ENCODE results near the gene CCDC157.

Gene CCDC157

GRCh38 chr22:30320021-30320556 is 36.7 kb upstream of the CCDC157 start:
- Histone ChIP-seq H3K4me1 (ENCODE audit: control insufficient read depth, insufficient read depth, low read length) (no peaks in the 10 kb centered on the region), H3K36me3 (ENCODE audit: control insufficient read depth in 2 of 2, insufficient read depth in 1 of 2, low read length in 2 of 2) (peaks cover 0 to 31% of the 10 kb centered on the region in 2 experiments; a peak in 2 of 3 replicates), H3K4me3 (ENCODE audit: low read depth, low read length) (no peak overlapping the region), H3K9me3 (ENCODE audit: control insufficient read depth, insufficient read depth, low read depth, low read length) (no peaks in the 10 kb centered on the region), H3K27ac (ENCODE audit: extremely low read depth, low read depth, low read length) (no peak overlapping the region)
- TF ChIP-seq ZNF302 (tag by site-specific recombination; IDR thresholded peaks at IDR 0.05; ENCODE audit: low read depth) (no peak), ZNF596 (tag by site-specific recombination; IDR thresholded peaks at IDR 0.05) (no peak), ZNF157 (tag by site-specific recombination; IDR thresholded peaks at IDR 0.05) (no peak)
- TF ChIP-seq, protein P1, sequence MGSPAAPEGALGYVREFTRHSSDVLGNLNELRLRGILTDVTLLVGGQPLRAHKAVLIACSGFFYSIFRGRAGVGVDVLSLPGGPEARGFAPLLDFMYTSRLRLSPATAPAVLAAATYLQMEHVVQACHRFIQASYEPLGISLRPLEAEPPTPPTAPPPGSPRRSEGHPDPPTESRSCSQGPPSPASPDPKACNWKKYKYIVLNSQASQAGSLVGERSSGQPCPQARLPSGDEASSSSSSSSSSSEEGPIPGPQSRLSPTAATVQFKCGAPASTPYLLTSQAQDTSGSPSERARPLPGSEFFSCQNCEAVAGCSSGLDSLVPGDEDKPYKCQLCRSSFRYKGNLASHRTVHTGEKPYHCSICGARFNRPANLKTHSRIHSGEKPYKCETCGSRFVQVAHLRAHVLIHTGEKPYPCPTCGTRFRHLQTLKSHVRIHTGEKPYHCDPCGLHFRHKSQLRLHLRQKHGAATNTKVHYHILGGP (tag by site-specific recombination; IDR thresholded peaks at IDR 0.05): no peak
- POLR2A ChIA-PET: no interaction called here
- CTCF ChIA-PET: interaction anchor here (0.6 kb wide), 2 partner anchors 9 to 24 kb away, joined by 3 read pairs; no protein-coding TSS in a partner anchor

GRCh38 chr22:30321461-30321860 is 35.3 kb upstream of the CCDC157 start:
- peaks cover 3% of the 10 kb centered on the region; the same call in 1 of the 2 replicates for H3K4me1 ChIP-seq (ENCODE audit: control insufficient read depth, insufficient read depth, low read length)
- H3K9me3 ChIP-seq (ENCODE audit: control insufficient read depth, insufficient read depth, low read depth, low read length): no peaks in the 10 kb centered on the region
- no peak overlapping the region for H3K4me3 ChIP-seq (ENCODE audit: low read depth, low read length)
- no peak overlapping the region for H3K27ac ChIP-seq (ENCODE audit: extremely low read depth, low read depth, low read length)
- peaks cover 0 to 27% of the 10 kb centered on the region in 2 experiments; a peak in 2 of 3 replicates for H3K36me3 ChIP-seq (ENCODE audit: control insufficient read depth in 2 of 2, insufficient read depth in 1 of 2, low read length in 2 of 2)
- CTCF ChIA-PET: interaction anchor here (2.9 kb wide), 1 partner anchor 11 kb away, joined by 7 read pairs; no protein-coding TSS in a partner anchor
- POLR2A ChIA-PET: interaction anchor here (1.3 kb wide), 1 partner anchor 35 kb away, joined by 3 read pairs; the partner anchor contains the start of genes CCDC157 and SF3A1
- TF ChIP-seq, protein P1 (tag by site-specific recombination; IDR thresholded peaks at IDR 0.05): no peak
- no peak for TF ChIP-seq HOXD13 (CRISPR knock-in tag; IDR thresholded peaks at IDR 0.05; ENCODE audit: borderline replicate concordance)

DNA sequence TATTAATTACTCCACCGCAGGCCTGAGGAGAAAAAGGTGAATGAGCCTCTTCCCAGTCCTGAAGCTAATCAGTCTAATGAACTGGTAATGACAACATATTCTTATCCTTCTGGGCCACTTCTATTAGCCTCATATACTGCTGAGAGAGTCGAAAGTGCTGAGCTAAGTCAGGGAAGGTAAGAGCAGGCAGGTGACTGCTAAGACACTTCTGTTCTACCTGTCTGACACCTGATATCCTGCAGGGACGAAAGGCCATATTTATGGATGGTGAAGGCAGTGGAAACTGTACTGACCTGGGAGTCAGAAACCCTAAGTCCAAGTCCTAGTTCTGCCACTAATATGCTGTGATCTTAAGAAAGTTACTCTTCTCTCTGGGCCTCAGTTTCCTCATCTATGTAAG is 33.6 kb upstream of the CCDC157 start:
- Histone ChIP-seq H3K9me3 (ENCODE audit: control insufficient read depth, insufficient read depth, low read depth, low read length) (no peaks in the 10 kb centered on the region), H3K36me3 (ENCODE audit: control insufficient read depth in 2 of 2, insufficient read depth in 1 of 2, low read length in 2 of 2) (peaks cover 0 to 27% of the 10 kb centered on the region in 2 experiments; a peak in 1 of 3 replicates), H3K27ac (ENCODE audit: extremely low read depth, low read depth, low read length) (no peak overlapping the region), H3K4me1 (ENCODE audit: control insufficient read depth, insufficient read depth, low read length) (peaks cover 11% of the 10 kb centered on the region), H3K4me3 (ENCODE audit: low read depth, low read length) (no peak overlapping the region)
- POLR2A ChIA-PET: no interaction called here
- CTCF ChIA-PET: interaction anchor here (0.8 to 3.3 kb wide), 4 partner anchors 9 to 60 kb away, joined by 3 to 16 read pairs (median 5); partner anchors contain the start of gene CASTOR1
- TF ChIP-seq MEIS1 (CRISPR knock-in tag; IDR thresholded peaks at IDR 0.05; ENCODE audit: borderline replicate concordance): no peak
- TF ChIP-seq ZNF302 (tag by site-specific recombination; IDR thresholded peaks at IDR 0.05; ENCODE audit: low read depth): no peak
- no peak for TF ChIP-seq KLF8 (tag by site-specific recombination; IDR thresholded peaks at IDR 0.05)
- no peak for TF ChIP-seq ZNF433 (tag by site-specific recombination; IDR thresholded peaks at IDR 0.05; ENCODE audit: low read depth)
- no peak for TF ChIP-seq ZNF394 (tag by site-specific recombination; IDR thresholded peaks at IDR 0.05; ENCODE audit: borderline replicate concordance)
- no peak for TF ChIP-seq ZNF785 (tag by site-specific recombination; IDR thresholded peaks at IDR 0.05)
- TF ChIP-seq ZBTB26 (tag by site-specific recombination; optimal IDR thresholded peaks at IDR 0.05): no peak
- TF ChIP-seq ZBTB17 (tag by site-specific recombination; IDR thresholded peaks at IDR 0.05): no peak
- TF ChIP-seq ZSCAN16 (tag by site-specific recombination; IDR thresholded peaks at IDR 0.05): no peak
- no peak for TF ChIP-seq ZNF132 (tag by site-specific recombination; IDR thresholded peaks at IDR 0.05; ENCODE audit: borderline replicate concordance)
- no peak for TF ChIP-seq KLF1 (tag by site-specific recombination; IDR thresholded peaks at IDR 0.05)
- TF ChIP-seq AEBP2 (tag by site-specific recombination; IDR thresholded peaks at IDR 0.05; ENCODE audit: borderline replicate concordance): no peak
- no peak for TF ChIP-seq ZNF555 (tag by site-specific recombination; conservative IDR thresholded peaks at IDR 0.05)
- TF ChIP-seq, protein P2, sequence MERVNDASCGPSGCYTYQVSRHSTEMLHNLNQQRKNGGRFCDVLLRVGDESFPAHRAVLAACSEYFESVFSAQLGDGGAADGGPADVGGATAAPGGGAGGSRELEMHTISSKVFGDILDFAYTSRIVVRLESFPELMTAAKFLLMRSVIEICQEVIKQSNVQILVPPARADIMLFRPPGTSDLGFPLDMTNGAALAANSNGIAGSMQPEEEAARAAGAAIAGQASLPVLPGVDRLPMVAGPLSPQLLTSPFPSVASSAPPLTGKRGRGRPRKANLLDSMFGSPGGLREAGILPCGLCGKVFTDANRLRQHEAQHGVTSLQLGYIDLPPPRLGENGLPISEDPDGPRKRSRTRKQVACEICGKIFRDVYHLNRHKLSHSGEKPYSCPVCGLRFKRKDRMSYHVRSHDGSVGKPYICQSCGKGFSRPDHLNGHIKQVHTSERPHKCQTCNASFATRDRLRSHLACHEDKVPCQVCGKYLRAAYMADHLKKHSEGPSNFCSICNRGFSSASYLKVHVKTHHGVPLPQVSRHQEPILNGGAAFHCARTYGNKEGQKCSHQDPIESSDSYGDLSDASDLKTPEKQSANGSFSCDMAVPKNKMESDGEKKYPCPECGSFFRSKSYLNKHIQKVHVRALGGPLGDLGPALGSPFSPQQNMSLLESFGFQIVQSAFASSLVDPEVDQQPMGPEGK (tag by site-specific recombination; IDR thresholded peaks at IDR 0.05): no peak
- no peak for TF ChIP-seq ZNF623 (tag by site-specific recombination; IDR thresholded peaks at IDR 0.05)
- TF ChIP-seq, protein P3, sequence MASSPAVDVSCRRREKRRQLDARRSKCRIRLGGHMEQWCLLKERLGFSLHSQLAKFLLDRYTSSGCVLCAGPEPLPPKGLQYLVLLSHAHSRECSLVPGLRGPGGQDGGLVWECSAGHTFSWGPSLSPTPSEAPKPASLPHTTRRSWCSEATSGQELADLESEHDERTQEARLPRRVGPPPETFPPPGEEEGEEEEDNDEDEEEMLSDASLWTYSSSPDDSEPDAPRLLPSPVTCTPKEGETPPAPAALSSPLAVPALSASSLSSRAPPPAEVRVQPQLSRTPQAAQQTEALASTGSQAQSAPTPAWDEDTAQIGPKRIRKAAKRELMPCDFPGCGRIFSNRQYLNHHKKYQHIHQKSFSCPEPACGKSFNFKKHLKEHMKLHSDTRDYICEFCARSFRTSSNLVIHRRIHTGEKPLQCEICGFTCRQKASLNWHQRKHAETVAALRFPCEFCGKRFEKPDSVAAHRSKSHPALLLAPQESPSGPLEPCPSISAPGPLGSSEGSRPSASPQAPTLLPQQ (tag by site-specific recombination; IDR thresholded peaks at IDR 0.05): no peak
- TF ChIP-seq ZNF138 (tag by site-specific recombination; IDR thresholded peaks at IDR 0.05; ENCODE audit: borderline replicate concordance): no peak
